CD4-positive, alpha-beta memory T cell (primary cell): ENCODE data around the gene DUSP8. TPM values are rescaled to one million over a fixed set of nuclear protein-coding genes. Genes with fewer than 3 reads are reported as not detected.

Experiments used
- CTCF ChIA-PET: fragments of 350-600 bp; sonication (Branson Sonifier 250); formaldehyde crosslinking; loops from one replicate; lab custom pipeline; 2021; ENCODE audit warnings: inconsistent platforms; ENCODE audit not compliant: partially characterized antibody; lab: Charles Lee
- POLR2A ChIA-PET: fragments of 350-600 bp; sonication (Branson Sonifier 250); formaldehyde crosslinking; loops from one replicate; lab custom pipeline; 2021; ENCODE audit not compliant: partially characterized antibody; lab: Charles Lee
- DNase-seq, 5 donors: peaks; one replicate each; pipeline versions ENCODE4 v3.0.0 to v3.0.0-alpha.2; 2020 to 2022; ENCODE audit warnings: mixed read lengths in 1 of 5
- H3K27ac ChIP-seq: one replicate; pipeline ENCODE4 v1.7.0; 2013; ENCODE audit warnings: low read depth, low read length
- H3K27me3 ChIP-seq: 2 replicates; pipeline ENCODE4 v1.7.0; 2013; ENCODE audit warnings: mild to moderate bottlenecking, low read length, moderate library complexity; ENCODE audit not compliant: insufficient read depth
- H3K36me3 ChIP-seq: 2 replicates; pipeline ENCODE4 v1.7.0; 2013; ENCODE audit warnings: mild to moderate bottlenecking, low read length, moderate library complexity; ENCODE audit not compliant: insufficient read depth
- H3K4me1 ChIP-seq: 2 replicates; pipeline ENCODE4 v1.7.0; 2013; ENCODE audit warnings: mild to moderate bottlenecking, low read length, moderate library complexity; ENCODE audit not compliant: insufficient read depth
- H3K4me3 ChIP-seq, 2 donors: one replicate each; pipeline ENCODE4 v1.7.0; 2013; ENCODE audit warnings: low read length in 2 of 2, mild to moderate bottlenecking in 1 of 2
- H3K9me3 ChIP-seq, 2 donors: one replicate each; pipeline ENCODE4 v1.7.0; 2013; ENCODE audit warnings: low read length in 2 of 2, control low read depth in 1 of 2; ENCODE audit not compliant: control insufficient read depth in 1 of 2
- H3K27ac Mint-ChIP-seq, 7 donors: one replicate each; pipeline ENCODE4 v1.8.0; 2020 to 2021; ENCODE audit warnings: mixed read lengths in 7 of 7, mild to moderate bottlenecking in 6 of 7, inconsistent platforms in 3 of 7, moderate library complexity in 3 of 7
- H3K27me3 Mint-ChIP-seq, 2 donors: one replicate each; pipeline ENCODE4 v1.8.0; 2020 to 2021; ENCODE audit warnings: mixed read lengths in 2 of 2
- H3K36me3 Mint-ChIP-seq, 2 donors: one replicate each; pipeline ENCODE4 v1.8.0; 2020 to 2021; ENCODE audit warnings: mixed read lengths in 2 of 2, inconsistent platforms in 1 of 2, mild to moderate bottlenecking in 1 of 2
- H3K4me1 Mint-ChIP-seq, 4 donors: one replicate each; pipeline ENCODE4 v1.8.0; 2020 to 2021; ENCODE audit warnings: mixed read lengths in 4 of 4, mild to moderate bottlenecking in 1 of 4
- H3K4me3 Mint-ChIP-seq, 8 donors: one replicate each; pipeline ENCODE4 v1.8.0; 2020 to 2021; ENCODE audit warnings: mixed read lengths in 8 of 8, mild to moderate bottlenecking in 7 of 8, moderate library complexity in 6 of 8, inconsistent platforms in 3 of 8
- H3K9me3 Mint-ChIP-seq, 8 donors: one replicate each; pipeline ENCODE4 v1.8.0; 2020 to 2021; ENCODE audit warnings: mixed read lengths in 8 of 8, mild to moderate bottlenecking in 5 of 8, inconsistent platforms in 3 of 8, moderate library complexity in 1 of 8
- intact Hi-C: fragments of 100-400 bp; cut with micrococcal nuclease; formaldehyde crosslinking; loops from one replicate; pipeline ENCODE4 v1.15.1; 2023
- polyA plus RNA-seq, 2 donors: library from polyadenylated mRNA; unstranded; fragments of 300-500 nt; fragmentation: Illumina TruSeq; gene quantifications; one replicate each; pipeline ENCODE4 v1.2.3, GENCODE V29; 2021
- total RNA-seq, 2 experiments: library from RNA; stranded (reverse); gene quantifications; one replicate each; pipeline ENCODE4 v1.2.3, GENCODE V29; 2021

Gene DUSP8
- total and polyA plus RNA-seq, 4 experiments from 2014 or later: 1.5 to 5.8 (median 5.8) TPM; not detected in 1

DNA sequence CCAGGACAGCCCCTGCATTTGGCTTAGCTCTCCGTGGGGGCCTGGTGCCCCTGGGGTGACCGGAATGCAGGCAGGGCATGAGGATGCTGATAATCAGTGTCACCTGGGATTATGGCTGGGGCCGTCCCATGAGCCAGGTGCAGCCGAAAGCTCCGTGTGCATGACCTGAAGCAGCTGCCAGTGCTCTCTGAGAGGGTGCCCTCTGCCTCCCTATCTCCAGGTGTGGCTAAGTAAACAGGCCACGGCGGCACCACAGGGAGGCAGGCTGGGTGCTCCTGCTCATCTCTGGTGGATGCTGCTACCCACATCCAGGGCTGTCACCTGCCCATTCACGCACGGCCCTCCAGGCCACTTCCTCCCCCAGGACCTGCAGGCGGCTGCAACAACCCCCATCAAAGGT is 29.8 kb downstream of the DUSP8 start:
- DNase-seq: no peak
- H3K27me3 ChIP-seq: peaks cover 10% of the 10 kb centered on the region

GRCh38 chr11:1541474-1542204 is 30.4 kb downstream of the DUSP8 start:
- H3K36me3 ChIP-seq: no peaks in the 10 kb centered on the region
- no peak overlapping the region for H3K4me3 ChIP-seq
- H3K9me3 ChIP-seq: no peaks in the 10 kb centered on the region
- Mint-ChIP-seq H3K27ac (no peak overlapping the region), H3K27me3 (peaks cover 5% of the 10 kb centered on the region in 2 donors), H3K36me3 (no peaks in the 10 kb centered on the region), H3K4me1 (peaks cover 3 to 6% (median 5%) of the 10 kb centered on the region in 4 donors), H3K4me3 (no peak overlapping the region), H3K9me3 (peaks cover 0 to 4% (median 0%) of the 10 kb centered on the region in 8 donors)
- intact Hi-C loops: no loop called here
- CTCF ChIA-PET: interaction anchor here (1.1 kb wide), 1 partner anchor 33 kb away, joined by 3 read pairs; no protein-coding TSS in a partner anchor
- POLR2A ChIA-PET: no interaction called here
- peaks cover 10% of the 10 kb centered on the region for H3K27me3 ChIP-seq
- no peak for DNase-seq
- peaks cover 14% of the 10 kb centered on the region for H3K4me1 ChIP-seq
- no peak overlapping the region for H3K27ac ChIP-seq

More for the DNA sequence above, 29.8 kb downstream of the DUSP8 start:
- no peaks in the 10 kb centered on the region for H3K36me3 Mint-ChIP-seq
- peaks cover 0 to 4% (median 0%) of the 10 kb centered on the region in 8 donors for H3K9me3 Mint-ChIP-seq
- no peak overlapping the region for H3K4me3 Mint-ChIP-seq
- POLR2A ChIA-PET: no interaction called here
- peaks cover 12% of the 10 kb centered on the region for H3K4me1 ChIP-seq
- H3K27ac Mint-ChIP-seq: no peak overlapping the region
- no peaks in the 10 kb centered on the region for H3K36me3 ChIP-seq
- CTCF ChIA-PET: interaction anchor here (1.1 kb wide), 1 partner anchor 33 kb away, joined by 3 read pairs; no protein-coding TSS in a partner anchor
- intact Hi-C loops: no loop called here
- no peak overlapping the region for H3K27ac ChIP-seq
- no peaks in the 10 kb centered on the region for H3K9me3 ChIP-seq
- peaks cover 5% of the 10 kb centered on the region in 2 donors for H3K27me3 Mint-ChIP-seq
- H3K4me3 ChIP-seq: no peak overlapping the region
- H3K4me1 Mint-ChIP-seq: peaks cover 2 to 6% (median 2%) of the 10 kb centered on the region in 4 donors

DNA sequence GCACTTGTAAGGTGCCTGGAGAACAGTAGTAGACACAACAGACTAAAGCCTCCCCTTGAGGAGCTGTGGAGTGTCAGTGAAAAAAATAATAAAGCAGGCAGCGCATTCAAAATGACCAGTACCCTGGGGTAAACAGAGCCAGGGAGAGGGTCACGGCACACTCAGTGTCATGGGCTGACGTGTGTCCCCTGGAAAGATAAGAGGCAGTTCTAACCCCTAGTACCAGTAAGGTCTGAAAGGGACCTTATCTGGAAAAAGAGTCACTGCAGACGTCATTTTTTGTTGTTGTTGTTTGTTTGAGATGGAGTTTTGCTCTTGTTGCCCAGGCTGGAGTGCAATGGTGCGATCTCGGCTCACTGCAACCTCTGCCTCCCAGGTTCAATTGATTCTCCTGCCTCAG is 32.0 kb downstream of the DUSP8 start:
- peaks cover 3% of the 10 kb centered on the region for H3K27me3 ChIP-seq
- H3K4me1 ChIP-seq: peaks cover 24% of the 10 kb centered on the region
- ChIA-PET CTCF (interaction anchor here (1.8 kb wide), 1 partner anchor 35 kb away, joined by 6 read pairs; no protein-coding TSS in a partner anchor), POLR2A (no interaction called here)
- H3K9me3 Mint-ChIP-seq: peaks cover 0 to 2% (median 0%) of the 10 kb centered on the region in 8 donors
- no peak overlapping the region for H3K27ac Mint-ChIP-seq
- intact Hi-C loops: no loop called here
- H3K4me3 ChIP-seq: no peak overlapping the region
- H3K27me3 Mint-ChIP-seq: peaks cover 0 to 3% of the 10 kb centered on the region in 2 donors
- no peak overlapping the region for H3K27ac ChIP-seq
- no peaks in the 10 kb centered on the region for H3K9me3 ChIP-seq
- H3K36me3 Mint-ChIP-seq: peaks cover 0 to 4% of the 10 kb centered on the region in 2 donors
- H3K4me3 Mint-ChIP-seq: no peak overlapping the region
- peaks cover 9 to 22% (median 13%) of the 10 kb centered on the region in 4 donors for H3K4me1 Mint-ChIP-seq
- H3K36me3 ChIP-seq: peaks cover 9% of the 10 kb centered on the region
- no peak for DNase-seq

- peak overlapping the region in 1 of 7 donors; percentile 25 for H3K27ac Mint-ChIP-seq
- H3K4me1 Mint-ChIP-seq: peaks cover 12 to 38% (median 22%) of the 10 kb centered on the region in 4 donors
Measured at GRCh38 chr11:1538153-1538552, 33.9 kb downstream of the DUSP8 start.

GRCh38 chr11:1536065-1536843 is 35.8 kb downstream of the DUSP8 start:
- Mint-ChIP-seq H3K36me3 (peaks cover 9 to 14% of the 10 kb centered on the region in 2 donors), H3K4me3 (peak overlapping the region in 2 of 8 donors; percentile 20 to 25), H3K27ac (peak overlapping the region in 2 of 7 donors; percentile 4 to 44), H3K4me1 (peaks cover 22 to 57% (median 31%) of the 10 kb centered on the region in 4 donors), H3K27me3 (no peaks in the 10 kb centered on the region), H3K9me3 (peaks cover 0 to 2% (median 0%) of the 10 kb centered on the region in 8 donors)
- H3K4me3 ChIP-seq: no peak overlapping the region
- POLR2A ChIA-PET: interaction anchor here (0.8 kb wide), 1 partner anchor 39 kb away, joined by 3 read pairs; no protein-coding TSS in a partner anchor
- CTCF ChIA-PET: interaction anchor here (1.1 to 2.3 kb wide), 2 partner anchors 38 to 346 kb away, joined by 3 to 12 read pairs; no protein-coding TSS in a partner anchor
- no peak for DNase-seq
- H3K27me3 ChIP-seq: peaks cover 3% of the 10 kb centered on the region
- H3K36me3 ChIP-seq: peaks cover 26% of the 10 kb centered on the region
- intact Hi-C loops: no loop called here
- peaks cover 60% of the 10 kb centered on the region for H3K4me1 ChIP-seq
- no peak overlapping the region for H3K27ac ChIP-seq
- H3K9me3 ChIP-seq: no peaks in the 10 kb centered on the region

More at GRCh38 chr11:1538153-1538552, 33.9 kb downstream of the DUSP8 start:
- intact Hi-C loops: no loop called here
- H3K4me1 ChIP-seq: peaks cover 41% of the 10 kb centered on the region
- H3K27ac ChIP-seq: no peak overlapping the region
- peaks cover 16% of the 10 kb centered on the region for H3K36me3 ChIP-seq
- POLR2A ChIA-PET: interaction anchor here (1.0 to 1.1 kb wide), 2 partner anchors 9 to 37 kb away, joined by 3 read pairs; no protein-coding TSS in a partner anchor
- Mint-ChIP-seq H3K36me3 (peaks cover 4 to 10% of the 10 kb centered on the region in 2 donors), H3K4me3 (peak overlapping the region in 3 of 8 donors; percentile 4 to 18 (median 6)), H3K9me3 (peaks cover 0 to 2% (median 0%) of the 10 kb centered on the region in 8 donors), H3K27me3 (no peaks in the 10 kb centered on the region)
- H3K9me3 ChIP-seq: no peaks in the 10 kb centered on the region
- peaks cover 3% of the 10 kb centered on the region for H3K27me3 ChIP-seq
- no peak overlapping the region for H3K4me3 ChIP-seq
- no peak for DNase-seq
- CTCF ChIA-PET: no interaction called here

DNA sequence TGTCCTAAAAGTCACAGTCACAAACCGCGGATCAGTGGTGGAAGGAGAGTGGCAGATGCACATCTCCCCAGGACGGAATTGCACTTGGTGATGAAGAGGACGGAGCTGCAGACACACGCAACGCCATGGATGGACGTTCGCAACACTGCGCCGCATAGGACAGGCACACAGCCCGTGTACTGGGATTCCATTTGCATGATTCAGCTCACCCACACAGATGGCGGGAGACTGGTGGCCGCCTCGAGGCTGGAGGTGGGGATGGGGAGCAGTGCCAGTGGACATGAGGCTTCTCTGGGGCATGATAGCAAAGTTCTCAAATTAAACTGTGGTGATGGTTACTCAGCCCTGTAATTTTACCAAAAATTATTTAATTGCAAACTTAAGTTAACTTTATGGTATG is 37.4 kb downstream of the DUSP8 start:
- H3K27ac Mint-ChIP-seq: peak overlapping the region in 1 of 7 donors; percentile 41
- H3K9me3 ChIP-seq: no peaks in the 10 kb centered on the region
- peaks cover 9 to 14% of the 10 kb centered on the region in 2 donors for H3K36me3 Mint-ChIP-seq
- H3K4me1 ChIP-seq: peaks cover 69% of the 10 kb centered on the region
- no peak overlapping the region for H3K27ac ChIP-seq
- CTCF ChIA-PET: interaction anchor here (2.3 kb wide), 1 partner anchor 39 kb away, joined by 12 read pairs; no protein-coding TSS in a partner anchor
- peaks cover 26% of the 10 kb centered on the region for H3K36me3 ChIP-seq
- H3K4me3 ChIP-seq: no peak overlapping the region
- H3K27me3 ChIP-seq: no peaks in the 10 kb centered on the region
- peak overlapping the region in 1 of 8 donors; percentile 23 for H3K4me3 Mint-ChIP-seq
- H3K4me1 Mint-ChIP-seq: peaks cover 25 to 68% (median 34%) of the 10 kb centered on the region in 4 donors
- POLR2A ChIA-PET: no interaction called here
- intact Hi-C loops: no loop called here
- H3K9me3 Mint-ChIP-seq: peaks cover 0 to 2% (median 0%) of the 10 kb centered on the region in 8 donors
- no peaks in the 10 kb centered on the region for H3K27me3 Mint-ChIP-seq
- no peak for DNase-seq
